Measurements from ENCODE around the gene MAPRE2.

- TF ChIP-seq, protein P1, sequence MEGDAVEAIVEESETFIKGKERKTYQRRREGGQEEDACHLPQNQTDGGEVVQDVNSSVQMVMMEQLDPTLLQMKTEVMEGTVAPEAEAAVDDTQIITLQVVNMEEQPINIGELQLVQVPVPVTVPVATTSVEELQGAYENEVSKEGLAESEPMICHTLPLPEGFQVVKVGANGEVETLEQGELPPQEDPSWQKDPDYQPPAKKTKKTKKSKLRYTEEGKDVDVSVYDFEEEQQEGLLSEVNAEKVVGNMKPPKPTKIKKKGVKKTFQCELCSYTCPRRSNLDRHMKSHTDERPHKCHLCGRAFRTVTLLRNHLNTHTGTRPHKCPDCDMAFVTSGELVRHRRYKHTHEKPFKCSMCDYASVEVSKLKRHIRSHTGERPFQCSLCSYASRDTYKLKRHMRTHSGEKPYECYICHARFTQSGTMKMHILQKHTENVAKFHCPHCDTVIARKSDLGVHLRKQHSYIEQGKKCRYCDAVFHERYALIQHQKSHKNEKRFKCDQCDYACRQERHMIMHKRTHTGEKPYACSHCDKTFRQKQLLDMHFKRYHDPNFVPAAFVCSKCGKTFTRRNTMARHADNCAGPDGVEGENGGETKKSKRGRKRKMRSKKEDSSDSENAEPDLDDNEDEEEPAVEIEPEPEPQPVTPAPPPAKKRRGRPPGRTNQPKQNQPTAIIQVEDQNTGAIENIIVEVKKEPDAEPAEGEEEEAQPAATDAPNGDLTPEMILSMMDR (IDR thresholded peaks at IDR 0.05): no peak
- no peak for TF ChIP-seq POLR2A (IDR thresholded peaks at IDR 0.05)
Measured at GRCh38 chr18:35038029-35038428, 3.2 kb upstream of the MAPRE2 start.

Data from adrenal gland (tissue), 5 donors.